OCI-LY3 (cell line): ENCODE results near the gene GPR162.

Experiments
- H2AFZ ChIP-seq: fragments of 200-600, 300-600 bp; shearing (Covaris generic); 2 replicates; pipeline ENCODE4 v1.6.0; 2014; ENCODE audit warnings: antibody characterized with exemption, low read depth, low read length
- H3K27ac ChIP-seq: fragments of 200-600, 300-600 bp; sonication (generic); 2 replicates; pipeline ENCODE4 v1.5.1; 2014; ENCODE audit warnings: mild to moderate bottlenecking, low read length, moderate library complexity, mixed read lengths
- H3K27me3 ChIP-seq: fragments of 200-600, 300-600 bp; sonication (generic); 2 replicates; pipeline ENCODE4 v1.6.1; 2014; ENCODE audit warnings: low read depth, low read length, mixed read lengths
- H3K36me3 ChIP-seq: fragments of 200-600, 300-600 bp; sonication (generic); replicated peaks from 2 replicates; pipeline ENCODE3; 2014; ENCODE audit warnings: low read depth, low read length, mixed read lengths
- H3K4me1 ChIP-seq: fragments of 300-600, 200-600 bp; sonication (generic); 2 replicates; pipeline ENCODE4 v1.6.1; 2014; ENCODE audit warnings: low read length, mixed read lengths
- H3K4me2 ChIP-seq: fragments of 200-600, 300-600 bp; sonication (generic); 2 replicates; pipeline ENCODE4 v1.6.1; 2014; ENCODE audit warnings: low read length, mixed read lengths
- H3K4me3 ChIP-seq: fragments of 300-600, 200-600 bp; sonication (generic); 2 replicates; pipeline ENCODE4 v1.5.1; 2014; ENCODE audit warnings: antibody characterized with exemption, mild to moderate bottlenecking, low read length, moderate library complexity
- H3K79me2 ChIP-seq: fragments of 300-600, 200-600 bp; shearing (Covaris generic); 2 replicates; pipeline ENCODE4 v1.6.1; 2014; ENCODE audit warnings: mild to moderate bottlenecking, low read length, mixed read lengths
- H3K9ac ChIP-seq: fragments of 300-600, 200-600 bp; shearing (Covaris generic); 2 replicates; pipeline ENCODE4 v1.6.0; 2014; ENCODE audit warnings: mild to moderate bottlenecking, low read length, moderate library complexity
- H3K9me3 ChIP-seq: fragments of 200-600, 300-600 bp; shearing (Covaris generic); 2 replicates; pipeline ENCODE4 v1.6.1; 2014; ENCODE audit warnings: low read length, mixed read lengths; ENCODE audit not compliant: insufficient read depth
- H4K20me1 ChIP-seq: fragments of 200-600, 300-600 bp; sonication (generic); 2 replicates; pipeline ENCODE4 v1.6.1; 2016; ENCODE audit warnings: low read length, mixed read lengths; ENCODE audit not compliant: insufficient read depth
- EZH2phosphoT487 ChIP-seq: fragments of 200-600 bp; shearing (Covaris generic); IDR thresholded peaks from 2 replicates; pipeline ENCODE4 v1.6.1; 2018; ENCODE audit warnings: antibody characterized with exemption, mixed run types, low read depth
- TF ChIP-seq, protein P1 (sequence below): fragments of 200-600, 300-600 bp; sonication (generic); IDR thresholded peaks from 2 replicates; pipeline ENCODE4 v1.5.1; 2014; ENCODE audit warnings: antibody characterized with exemption, low read length, low read depth

Gene GPR162

DNA sequence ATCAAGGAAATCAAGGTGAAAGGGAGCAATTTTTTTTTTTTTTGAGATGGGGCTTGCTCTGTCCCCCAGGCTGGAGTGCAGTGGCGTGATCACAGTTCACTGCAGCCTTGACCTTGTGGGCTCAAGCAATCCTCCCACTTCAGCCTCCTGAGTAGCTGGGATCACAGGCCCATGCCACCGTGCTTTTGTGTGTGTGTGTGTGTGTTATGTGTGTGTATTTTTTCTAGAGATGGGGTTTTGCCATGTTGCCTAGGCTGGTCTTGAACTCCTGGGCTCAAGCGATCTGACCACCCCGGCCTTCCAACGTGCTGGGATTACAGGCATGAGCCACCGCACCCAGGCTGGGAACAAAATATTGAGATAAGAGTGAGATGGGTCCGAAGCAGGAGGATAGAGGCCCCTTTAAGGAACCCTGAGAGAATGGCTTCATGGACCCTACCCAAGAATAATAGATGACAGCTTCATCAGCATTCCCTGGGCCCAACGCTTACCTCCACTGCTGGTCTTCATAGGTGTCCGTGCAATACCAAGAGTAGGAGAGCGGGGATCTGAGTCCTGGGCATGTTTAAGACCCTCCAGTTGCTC lies 28.4 kb downstream of the GPR162 start:
- Histone ChIP-seq H3K9me3 (no peaks in the 10 kb centered on the region), H3K36me3 (peaks cover 36% of the 10 kb centered on the region), H3K9ac (peak overlapping the region; percentile 79), H3K27me3 (no peaks in the 10 kb centered on the region), H3K27ac (peak overlapping the region; percentile 45; the same call in 1 of the 2 replicates), H3K4me2 (peak overlapping the region; percentile 79), H3K4me3 (peak overlapping the region; percentile 79), H2AFZ (no peak overlapping the region), H3K4me1 (peaks cover 33% of the 10 kb centered on the region), H3K79me2 (peaks cover 39% of the 10 kb centered on the region), H4K20me1 (no peaks in the 10 kb centered on the region)
- no peak for TF ChIP-seq EZH2phosphoT487
- TF ChIP-seq, protein P1, sequence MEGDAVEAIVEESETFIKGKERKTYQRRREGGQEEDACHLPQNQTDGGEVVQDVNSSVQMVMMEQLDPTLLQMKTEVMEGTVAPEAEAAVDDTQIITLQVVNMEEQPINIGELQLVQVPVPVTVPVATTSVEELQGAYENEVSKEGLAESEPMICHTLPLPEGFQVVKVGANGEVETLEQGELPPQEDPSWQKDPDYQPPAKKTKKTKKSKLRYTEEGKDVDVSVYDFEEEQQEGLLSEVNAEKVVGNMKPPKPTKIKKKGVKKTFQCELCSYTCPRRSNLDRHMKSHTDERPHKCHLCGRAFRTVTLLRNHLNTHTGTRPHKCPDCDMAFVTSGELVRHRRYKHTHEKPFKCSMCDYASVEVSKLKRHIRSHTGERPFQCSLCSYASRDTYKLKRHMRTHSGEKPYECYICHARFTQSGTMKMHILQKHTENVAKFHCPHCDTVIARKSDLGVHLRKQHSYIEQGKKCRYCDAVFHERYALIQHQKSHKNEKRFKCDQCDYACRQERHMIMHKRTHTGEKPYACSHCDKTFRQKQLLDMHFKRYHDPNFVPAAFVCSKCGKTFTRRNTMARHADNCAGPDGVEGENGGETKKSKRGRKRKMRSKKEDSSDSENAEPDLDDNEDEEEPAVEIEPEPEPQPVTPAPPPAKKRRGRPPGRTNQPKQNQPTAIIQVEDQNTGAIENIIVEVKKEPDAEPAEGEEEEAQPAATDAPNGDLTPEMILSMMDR, result no peak

DNA sequence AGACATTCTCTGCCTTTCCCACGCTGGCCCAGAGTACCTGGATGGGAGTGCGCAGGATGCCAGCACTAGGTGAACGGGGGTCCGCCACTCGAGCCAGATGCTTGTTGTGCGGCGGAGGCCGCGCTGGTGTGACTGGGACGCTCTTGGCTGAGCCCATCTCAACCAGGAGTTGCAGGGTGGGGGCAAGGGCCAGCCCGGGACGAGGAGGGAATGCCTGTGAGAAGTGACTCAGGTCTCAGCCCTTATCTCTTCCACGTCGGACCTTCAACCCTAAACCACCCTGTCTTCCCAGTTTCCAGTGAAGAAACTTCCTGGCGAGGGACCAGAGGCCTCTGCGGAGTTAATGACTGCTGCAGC lies 29.2 kb downstream of the GPR162 start:
- Histone ChIP-seq H3K27me3 (no peaks in the 10 kb centered on the region), H3K27ac (peak overlapping the region; percentile 45), H4K20me1 (no peaks in the 10 kb centered on the region), H3K36me3 (peaks cover 33% of the 10 kb centered on the region), H3K4me3 (peak overlapping the region; percentile 79), H3K79me2 (peaks cover 40% of the 10 kb centered on the region), H3K9me3 (no peaks in the 10 kb centered on the region), H3K4me2 (peak overlapping the region; percentile 79), H3K4me1 (peaks cover 33% of the 10 kb centered on the region), H2AFZ (no peak overlapping the region; the same call in 1 of the 2 replicates), H3K9ac (peak overlapping the region; percentile 79)
- TF ChIP-seq EZH2phosphoT487, result no peak
- TF ChIP-seq, protein P1, result no peak

DNA sequence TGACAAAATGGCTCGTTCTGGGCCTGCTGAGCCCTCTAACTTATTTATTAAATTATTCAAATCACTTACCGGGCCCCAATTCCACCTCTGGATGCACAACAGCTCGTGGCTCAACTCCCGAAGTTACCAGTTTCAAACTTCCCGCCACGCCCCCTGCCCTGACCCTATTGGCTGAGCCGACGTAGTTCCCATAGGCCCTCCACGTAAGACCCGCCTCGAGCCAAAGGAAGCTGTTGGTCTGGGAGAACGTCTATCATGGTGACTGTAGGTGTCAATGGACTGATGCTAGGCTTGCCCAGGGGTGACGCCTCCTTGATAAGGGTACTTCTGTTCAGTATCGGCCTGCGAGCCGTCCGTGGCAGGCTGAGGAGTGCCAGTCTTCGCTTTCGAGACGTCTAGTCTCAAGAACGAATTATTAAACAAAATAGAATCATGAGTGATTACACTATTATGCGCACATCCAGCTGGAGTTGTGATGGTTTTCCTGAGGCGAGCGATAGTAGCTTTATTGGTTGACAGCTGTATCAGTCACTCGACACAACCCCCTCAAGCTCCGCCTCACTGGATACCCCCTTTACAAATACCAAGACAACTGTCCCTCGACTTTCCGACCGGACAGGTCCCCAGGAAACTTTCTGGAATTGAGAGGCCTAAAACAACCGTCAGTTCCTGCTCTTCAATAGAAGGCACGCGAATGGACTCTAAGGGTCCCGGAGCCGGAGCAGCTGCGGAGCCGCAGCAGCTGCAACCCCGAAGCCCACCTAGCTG lies 29.7 kb downstream of the GPR162 start, which contains the start of gene CDCA3:
TSS of gene CDCA3 (minus strand) at position 134 of the 768 bp plus-strand sequence. CDS start 334 bp downstream, outside the sequence.
- H3K79me2 ChIP-seq, result peaks cover 40% of the 10 kb centered on the region
- peak within 1 kb of the TSS; percentile 61; the same call in 1 of the 2 replicates for H2AFZ ChIP-seq
- H3K36me3 ChIP-seq, result peaks cover 30% of the 10 kb centered on the region
- no peaks in the 10 kb centered on the region for H3K9me3 ChIP-seq
- peak within 1 kb of the TSS; percentile 70 for H3K27ac ChIP-seq
- no peaks in the 10 kb centered on the region for H3K27me3 ChIP-seq
- peak within 1 kb of the TSS; percentile 79 for H3K4me3 ChIP-seq
- peaks cover 33% of the 10 kb centered on the region for H3K4me1 ChIP-seq
- H3K9ac ChIP-seq, result peak within 1 kb of the TSS; percentile 79
- no peaks in the 10 kb centered on the region for H4K20me1 ChIP-seq
- TF ChIP-seq, protein P1, result no peak
- no peak for TF ChIP-seq EZH2phosphoT487
- H3K4me2 ChIP-seq, result peak within 1 kb of the TSS; percentile 82
